ENCODE measurements around the gene NUP133. TPM values are rescaled to one million over a fixed set of nuclear protein-coding genes. Genes with fewer than 3 reads are reported as not detected.

The NUP133 gene
- total and polyA plus RNA-seq, 10 of the 15 experiments (the other 5 are each of a cell fraction or from before 2014, with no cell fraction given) = 10.9 to 45.4 (median 29.2) TPM

GRCh38 chr1:229547542-229547941 is 39.4 kb upstream of the NUP133 start (continued):
- TF ChIP-seq, protein P1, sequence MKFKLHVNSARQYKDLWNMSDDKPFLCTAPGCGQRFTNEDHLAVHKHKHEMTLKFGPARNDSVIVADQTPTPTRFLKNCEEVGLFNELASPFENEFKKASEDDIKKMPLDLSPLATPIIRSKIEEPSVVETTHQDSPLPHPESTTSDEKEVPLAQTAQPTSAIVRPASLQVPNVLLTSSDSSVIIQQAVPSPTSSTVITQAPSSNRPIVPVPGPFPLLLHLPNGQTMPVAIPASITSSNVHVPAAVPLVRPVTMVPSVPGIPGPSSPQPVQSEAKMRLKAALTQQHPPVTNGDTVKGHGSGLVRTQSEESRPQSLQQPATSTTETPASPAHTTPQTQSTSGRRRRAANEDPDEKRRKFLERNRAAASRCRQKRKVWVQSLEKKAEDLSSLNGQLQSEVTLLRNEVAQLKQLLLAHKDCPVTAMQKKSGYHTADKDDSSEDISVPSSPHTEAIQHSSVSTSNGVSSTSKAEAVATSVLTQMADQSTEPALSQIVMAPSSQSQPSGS (IDR thresholded peaks at IDR 0.05; ENCODE audit: low read length) = no peak
- TF ChIP-seq ZNF24 (IDR thresholded peaks at IDR 0.05) (no peak), MYC (IDR thresholded peaks at IDR 0.05; ENCODE audit: insufficient read depth, insufficient read length, insufficient replicate concordance, low read length, severe bottlenecking) (no peak), ATF3 (IDR thresholded peaks at IDR 0.05; ENCODE audit: borderline replicate concordance, extremely low read depth, low read depth, low read length) (no peak)

DNA sequence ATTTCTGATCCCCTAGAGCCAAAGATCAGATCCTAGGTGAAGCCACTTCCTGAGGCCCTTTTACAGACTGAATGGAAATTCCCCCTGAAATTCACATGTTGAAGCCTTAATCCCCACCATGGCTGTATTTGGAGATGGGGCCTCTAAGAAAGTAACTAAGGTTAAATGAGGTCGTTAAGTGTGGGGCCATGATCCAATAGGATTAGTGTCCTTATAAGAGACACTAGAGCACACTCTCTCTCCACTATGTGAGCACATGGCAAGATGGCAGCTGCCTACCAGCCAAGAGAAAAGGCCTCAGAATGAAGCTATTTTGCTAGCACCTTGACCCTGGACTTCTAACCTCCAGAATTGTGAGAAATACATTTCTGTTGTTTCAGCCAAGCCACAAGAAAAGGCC is 36.4 kb upstream of the NUP133 start:
- Histone ChIP-seq H3K9ac (ENCODE audit: control insufficient read depth, insufficient read depth, low read length) (no peak overlapping the region), H3K4me2 (ENCODE audit: control insufficient read depth, insufficient read depth) (no peak overlapping the region), H3K4me1 (ENCODE audit: control insufficient read depth, insufficient read depth, low read length) (peaks cover 4% of the 10 kb centered on the region), H3K4me3 (no peak overlapping the region), H3K79me2 (ENCODE audit: control insufficient read depth, insufficient read depth, low read length) (no peaks in the 10 kb centered on the region; the same call in 1 of the 2 replicates), H3K27me3 (replicated peaks in 1 of 2; ENCODE audit: control insufficient read depth in 2 of 2, insufficient read depth in 2 of 2, low read length in 1 of 2) (no peaks in the 10 kb centered on the region), H3K9me3 (replicated peaks; ENCODE audit: control insufficient read depth, insufficient read depth, low read length) (no peaks in the 10 kb centered on the region; the same call in 2 of the 3 replicates), H4K20me1 (ENCODE audit: control insufficient read depth, insufficient read depth) (no peaks in the 10 kb centered on the region), H2AFZ (ENCODE audit: control insufficient read depth, low read depth, low read length) (no peak overlapping the region), H3K27ac (ENCODE audit: control insufficient read depth, insufficient read depth) (no peak overlapping the region; the same call in 1 of the 2 replicates), H3K36me3 (ENCODE audit: control insufficient read depth in 2 of 2, insufficient read depth in 2 of 2, low read length in 1 of 2) (peaks cover 0 to 26% of the 10 kb centered on the region in 2 experiments)
- WGBS (ENCODE audit: insufficient coverage, insufficient replicate concordance, low lambda C conversion rate, missing lambda C conversion rate) = 48% methylated on average over 1 of the region's 1 CpG
- DNase-seq (ENCODE audit: low read depth, low spot score) = no peak
- POLR2A ChIA-PET = no interaction called here
- CTCF ChIA-PET = no interaction called here
- ATAC-seq = peak; percentile 55
- intact Hi-C loops (cut with micrococcal nuclease; ENCODE audit: unreplicated experiment) (no loop called here), in situ Hi-C loops (cut with MboI) (no loop called here)
- RAD21 ChIA-PET (ENCODE audit: unreplicated experiment) = no interaction called here
- SMC1A ChIA-PET (ENCODE audit: uncharacterized antibody, unreplicated experiment) = no interaction called here
- FAIRE-seq = no peak
- no TSS peak for BruUV-seq (replicated peaks)
- no peak for TF ChIP-seq ESRRA (IDR thresholded peaks at IDR 0.05; ENCODE audit: low read length)
- TF ChIP-seq, protein P2, sequence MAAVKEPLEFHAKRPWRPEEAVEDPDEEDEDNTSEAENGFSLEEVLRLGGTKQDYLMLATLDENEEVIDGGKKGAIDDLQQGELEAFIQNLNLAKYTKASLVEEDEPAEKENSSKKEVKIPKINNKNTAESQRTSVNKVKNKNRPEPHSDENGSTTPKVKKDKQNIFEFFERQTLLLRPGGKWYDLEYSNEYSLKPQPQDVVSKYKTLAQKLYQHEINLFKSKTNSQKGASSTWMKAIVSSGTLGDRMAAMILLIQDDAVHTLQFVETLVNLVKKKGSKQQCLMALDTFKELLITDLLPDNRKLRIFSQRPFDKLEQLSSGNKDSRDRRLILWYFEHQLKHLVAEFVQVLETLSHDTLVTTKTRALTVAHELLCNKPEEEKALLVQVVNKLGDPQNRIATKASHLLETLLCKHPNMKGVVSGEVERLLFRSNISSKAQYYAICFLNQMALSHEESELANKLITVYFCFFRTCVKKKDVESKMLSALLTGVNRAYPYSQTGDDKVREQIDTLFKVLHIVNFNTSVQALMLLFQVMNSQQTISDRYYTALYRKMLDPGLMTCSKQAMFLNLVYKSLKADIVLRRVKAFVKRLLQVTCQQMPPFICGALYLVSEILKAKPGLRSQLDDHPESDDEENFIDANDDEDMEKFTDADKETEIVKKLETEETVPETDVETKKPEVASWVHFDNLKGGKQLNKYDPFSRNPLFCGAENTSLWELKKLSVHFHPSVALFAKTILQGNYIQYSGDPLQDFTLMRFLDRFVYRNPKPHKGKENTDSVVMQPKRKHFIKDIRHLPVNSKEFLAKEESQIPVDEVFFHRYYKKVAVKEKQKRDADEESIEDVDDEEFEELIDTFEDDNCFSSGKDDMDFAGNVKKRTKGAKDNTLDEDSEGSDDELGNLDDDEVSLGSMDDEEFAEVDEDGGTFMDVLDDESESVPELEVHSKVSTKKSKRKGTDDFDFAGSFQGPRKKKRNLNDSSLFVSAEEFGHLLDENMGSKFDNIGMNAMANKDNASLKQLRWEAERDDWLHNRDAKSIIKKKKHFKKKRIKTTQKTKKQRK (IDR thresholded peaks at IDR 0.05; ENCODE audit: low read depth, low read length) = no peak
- TF ChIP-seq, protein P3, sequence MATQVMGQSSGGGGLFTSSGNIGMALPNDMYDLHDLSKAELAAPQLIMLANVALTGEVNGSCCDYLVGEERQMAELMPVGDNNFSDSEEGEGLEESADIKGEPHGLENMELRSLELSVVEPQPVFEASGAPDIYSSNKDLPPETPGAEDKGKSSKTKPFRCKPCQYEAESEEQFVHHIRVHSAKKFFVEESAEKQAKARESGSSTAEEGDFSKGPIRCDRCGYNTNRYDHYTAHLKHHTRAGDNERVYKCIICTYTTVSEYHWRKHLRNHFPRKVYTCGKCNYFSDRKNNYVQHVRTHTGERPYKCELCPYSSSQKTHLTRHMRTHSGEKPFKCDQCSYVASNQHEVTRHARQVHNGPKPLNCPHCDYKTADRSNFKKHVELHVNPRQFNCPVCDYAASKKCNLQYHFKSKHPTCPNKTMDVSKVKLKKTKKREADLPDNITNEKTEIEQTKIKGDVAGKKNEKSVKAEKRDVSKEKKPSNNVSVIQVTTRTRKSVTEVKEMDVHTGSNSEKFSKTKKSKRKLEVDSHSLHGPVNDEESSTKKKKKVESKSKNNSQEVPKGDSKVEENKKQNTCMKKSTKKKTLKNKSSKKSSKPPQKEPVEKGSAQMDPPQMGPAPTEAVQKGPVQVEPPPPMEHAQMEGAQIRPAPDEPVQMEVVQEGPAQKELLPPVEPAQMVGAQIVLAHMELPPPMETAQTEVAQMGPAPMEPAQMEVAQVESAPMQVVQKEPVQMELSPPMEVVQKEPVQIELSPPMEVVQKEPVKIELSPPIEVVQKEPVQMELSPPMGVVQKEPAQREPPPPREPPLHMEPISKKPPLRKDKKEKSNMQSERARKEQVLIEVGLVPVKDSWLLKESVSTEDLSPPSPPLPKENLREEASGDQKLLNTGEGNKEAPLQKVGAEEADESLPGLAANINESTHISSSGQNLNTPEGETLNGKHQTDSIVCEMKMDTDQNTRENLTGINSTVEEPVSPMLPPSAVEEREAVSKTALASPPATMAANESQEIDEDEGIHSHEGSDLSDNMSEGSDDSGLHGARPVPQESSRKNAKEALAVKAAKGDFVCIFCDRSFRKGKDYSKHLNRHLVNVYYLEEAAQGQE (IDR thresholded peaks at IDR 0.05; ENCODE audit: low read depth, low read length) = no peak
- no peak for TF ChIP-seq PKNOX1 (IDR thresholded peaks at IDR 0.05)
- TF ChIP-seq, protein P4, sequence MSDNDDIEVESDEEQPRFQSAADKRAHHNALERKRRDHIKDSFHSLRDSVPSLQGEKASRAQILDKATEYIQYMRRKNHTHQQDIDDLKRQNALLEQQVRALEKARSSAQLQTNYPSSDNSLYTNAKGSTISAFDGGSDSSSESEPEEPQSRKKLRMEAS (IDR thresholded peaks at IDR 0.05; ENCODE audit: low read depth, low read length) = no peak
- no peak for TF ChIP-seq ZBED1 (IDR thresholded peaks at IDR 0.05; ENCODE audit: borderline replicate concordance)
- no peak for TF ChIP-seq ATF7 (IDR thresholded peaks at IDR 0.05; ENCODE audit: low read depth)
- TF ChIP-seq CBFB (IDR thresholded peaks at IDR 0.05; ENCODE audit: low read depth) = no peak
